GM13977 (cell line): ENCODE results near the gene CIRBP.
A peak's percentile ranks its signal among the peaks of the same experiment; 100 is the strongest.

Experiments used
- DNase-seq: peaks from one replicate; pipeline ENCODE4 v3.0.0; 2012; ENCODE audit warnings: low spot score
- in situ Hi-C: fragments of 300-500 bp; cut with MboI; formaldehyde crosslinking; loops from one replicate; pipeline ENCODE4 v1.12.0; 2022; ENCODE audit warnings: low sequenced_read_pairs, low pct_unique_long_range_greater_than_20kb, mixed read lengths, inconsistent platforms; ENCODE audit not compliant: unreplicated experiment
- TF ChIP-seq, protein P1 (sequence below): IDR thresholded peaks from 2 replicates; pipeline ENCODE4 v1.5.1; 2012; ENCODE audit warnings: mild to moderate bottlenecking, control low read depth; ENCODE audit not compliant: insufficient read depth; ENCODE audit errors: extremely low read depth, missing control alignments

CIRBP gene

DNA sequence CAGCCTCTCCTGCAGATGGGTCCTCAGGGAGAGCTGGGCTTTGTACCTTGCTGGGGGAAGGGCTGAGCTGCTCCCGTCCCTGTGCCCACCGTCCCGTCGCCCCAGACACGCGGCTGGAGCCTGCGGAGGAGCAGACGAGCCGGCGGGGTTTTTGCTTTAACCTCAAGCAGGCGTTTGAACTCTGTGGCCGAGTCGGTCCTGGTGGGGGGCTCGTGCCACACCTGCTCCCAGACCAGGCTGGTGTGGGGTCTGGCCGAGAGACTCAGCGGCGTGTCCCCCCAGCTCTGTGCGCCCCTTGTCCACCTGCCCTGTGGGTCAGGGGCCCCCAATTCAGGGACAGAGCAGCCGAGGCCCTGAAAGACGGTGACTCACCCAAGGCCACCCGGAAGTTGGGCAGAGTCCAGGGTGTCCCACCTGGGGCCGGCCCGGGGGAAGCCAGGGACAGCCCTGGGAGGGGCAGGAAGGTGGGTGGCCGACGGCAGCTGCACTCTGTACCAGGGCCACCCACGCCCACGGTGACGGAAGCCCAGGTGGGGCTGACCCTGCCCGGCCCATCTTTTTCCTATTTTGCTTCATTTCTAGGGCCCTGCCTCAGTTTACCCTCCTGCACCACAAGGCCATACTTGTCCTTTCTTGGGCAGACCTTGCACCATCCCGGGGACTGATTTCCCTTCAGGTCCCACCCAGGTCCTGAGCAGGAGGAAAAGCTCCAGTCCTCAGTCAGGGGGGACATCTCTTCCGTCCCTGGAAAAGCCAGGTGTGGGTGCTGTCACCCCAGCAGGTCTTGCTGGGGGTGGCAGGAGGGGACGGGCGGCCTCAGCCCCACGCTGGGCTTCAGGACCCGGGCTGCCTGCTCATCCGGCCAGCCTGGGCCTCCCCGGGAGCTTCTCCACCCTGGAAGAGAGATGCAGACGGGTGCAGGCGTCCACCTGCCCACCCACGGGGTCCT, 21.8 kb downstream of the CIRBP start:
- no peak for DNase-seq
- TF ChIP-seq, protein P1, sequence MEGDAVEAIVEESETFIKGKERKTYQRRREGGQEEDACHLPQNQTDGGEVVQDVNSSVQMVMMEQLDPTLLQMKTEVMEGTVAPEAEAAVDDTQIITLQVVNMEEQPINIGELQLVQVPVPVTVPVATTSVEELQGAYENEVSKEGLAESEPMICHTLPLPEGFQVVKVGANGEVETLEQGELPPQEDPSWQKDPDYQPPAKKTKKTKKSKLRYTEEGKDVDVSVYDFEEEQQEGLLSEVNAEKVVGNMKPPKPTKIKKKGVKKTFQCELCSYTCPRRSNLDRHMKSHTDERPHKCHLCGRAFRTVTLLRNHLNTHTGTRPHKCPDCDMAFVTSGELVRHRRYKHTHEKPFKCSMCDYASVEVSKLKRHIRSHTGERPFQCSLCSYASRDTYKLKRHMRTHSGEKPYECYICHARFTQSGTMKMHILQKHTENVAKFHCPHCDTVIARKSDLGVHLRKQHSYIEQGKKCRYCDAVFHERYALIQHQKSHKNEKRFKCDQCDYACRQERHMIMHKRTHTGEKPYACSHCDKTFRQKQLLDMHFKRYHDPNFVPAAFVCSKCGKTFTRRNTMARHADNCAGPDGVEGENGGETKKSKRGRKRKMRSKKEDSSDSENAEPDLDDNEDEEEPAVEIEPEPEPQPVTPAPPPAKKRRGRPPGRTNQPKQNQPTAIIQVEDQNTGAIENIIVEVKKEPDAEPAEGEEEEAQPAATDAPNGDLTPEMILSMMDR, result no peak
- in situ Hi-C loops, result loop anchor here (25.0 kb wide), 1 partner anchor 96 kb away; the partner anchor contains the start of gene NDUFS7

DNA sequence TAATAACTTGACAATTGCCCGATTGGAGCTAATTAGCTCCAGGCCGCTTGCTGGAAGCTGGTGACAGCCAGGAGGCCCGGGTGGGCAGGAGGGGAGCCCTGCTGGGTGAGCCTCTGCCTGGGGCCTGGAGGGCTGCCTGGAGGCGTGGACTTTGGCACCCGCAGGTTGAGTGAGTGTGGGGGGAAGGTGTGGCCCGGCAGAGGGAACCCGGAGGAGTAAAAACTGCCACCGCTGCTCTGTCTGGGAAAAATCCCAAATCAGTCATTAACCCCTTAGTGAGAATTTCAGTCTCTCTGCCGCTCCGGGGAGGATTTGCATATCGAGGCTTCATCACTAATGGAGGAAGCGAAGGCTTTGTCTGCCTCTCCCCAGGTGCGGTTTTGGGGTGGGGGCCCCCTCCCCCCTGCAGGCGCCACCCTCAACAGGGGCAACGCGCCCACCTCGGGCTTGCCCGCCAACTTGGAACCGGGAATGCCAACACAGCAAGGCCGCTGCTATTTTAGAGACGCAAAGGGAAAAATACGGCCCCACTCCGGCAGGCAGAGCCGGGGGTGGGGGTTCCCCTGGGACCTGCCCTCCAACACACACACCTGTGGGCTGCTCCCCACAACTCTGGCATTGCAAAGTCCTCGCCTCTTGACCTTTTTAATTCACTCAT, 22.8 kb downstream of the CIRBP start:
- TF ChIP-seq, protein P1, result no peak
- in situ Hi-C loops, result loop anchor here (25.0 kb wide), 1 partner anchor 95 kb away; the partner anchor contains the start of gene NDUFS7
- DNase-seq, result peak; percentile 82

DNA sequence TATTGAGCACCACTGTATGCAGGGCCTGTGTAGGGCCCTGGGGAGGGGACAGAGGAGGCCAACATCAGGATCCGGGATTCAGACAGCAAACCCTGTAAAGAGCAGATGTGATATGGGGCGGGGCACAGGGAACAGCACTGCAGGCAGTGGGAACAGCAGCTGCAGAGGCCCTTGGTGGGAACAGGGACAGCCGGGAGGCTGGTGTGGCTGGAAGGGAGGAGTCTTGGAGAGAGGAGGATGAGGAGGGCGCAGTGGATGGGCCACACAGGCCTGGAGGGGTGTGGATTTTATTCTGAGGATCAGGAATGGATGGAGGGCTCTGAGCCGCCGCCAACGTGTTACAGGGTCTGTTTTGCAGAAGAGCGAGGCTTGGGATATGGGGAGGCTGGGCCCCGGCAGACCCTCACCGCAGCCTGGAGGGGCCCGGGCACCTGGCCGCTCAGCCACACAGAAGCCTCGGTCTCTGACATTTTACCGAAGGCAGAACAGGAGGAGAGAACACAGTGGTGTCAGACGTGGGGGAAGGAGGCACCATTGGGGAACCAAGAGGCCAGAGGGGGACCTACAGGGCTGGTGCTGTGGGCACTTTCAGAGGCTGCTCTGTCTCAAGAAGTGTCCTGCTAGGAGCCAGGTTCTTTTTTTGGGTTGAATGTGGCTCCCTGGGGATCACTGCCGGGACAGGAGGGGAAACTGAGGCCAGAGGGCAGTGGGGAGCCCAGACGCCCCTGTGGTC, 23.5 kb downstream of the CIRBP start:
- in situ Hi-C loops, result loop anchor here (25.0 kb wide), 1 partner anchor 95 kb away; the partner anchor contains the start of gene NDUFS7
- TF ChIP-seq, protein P1, result no peak
- peak; percentile 60 for DNase-seq

DNA sequence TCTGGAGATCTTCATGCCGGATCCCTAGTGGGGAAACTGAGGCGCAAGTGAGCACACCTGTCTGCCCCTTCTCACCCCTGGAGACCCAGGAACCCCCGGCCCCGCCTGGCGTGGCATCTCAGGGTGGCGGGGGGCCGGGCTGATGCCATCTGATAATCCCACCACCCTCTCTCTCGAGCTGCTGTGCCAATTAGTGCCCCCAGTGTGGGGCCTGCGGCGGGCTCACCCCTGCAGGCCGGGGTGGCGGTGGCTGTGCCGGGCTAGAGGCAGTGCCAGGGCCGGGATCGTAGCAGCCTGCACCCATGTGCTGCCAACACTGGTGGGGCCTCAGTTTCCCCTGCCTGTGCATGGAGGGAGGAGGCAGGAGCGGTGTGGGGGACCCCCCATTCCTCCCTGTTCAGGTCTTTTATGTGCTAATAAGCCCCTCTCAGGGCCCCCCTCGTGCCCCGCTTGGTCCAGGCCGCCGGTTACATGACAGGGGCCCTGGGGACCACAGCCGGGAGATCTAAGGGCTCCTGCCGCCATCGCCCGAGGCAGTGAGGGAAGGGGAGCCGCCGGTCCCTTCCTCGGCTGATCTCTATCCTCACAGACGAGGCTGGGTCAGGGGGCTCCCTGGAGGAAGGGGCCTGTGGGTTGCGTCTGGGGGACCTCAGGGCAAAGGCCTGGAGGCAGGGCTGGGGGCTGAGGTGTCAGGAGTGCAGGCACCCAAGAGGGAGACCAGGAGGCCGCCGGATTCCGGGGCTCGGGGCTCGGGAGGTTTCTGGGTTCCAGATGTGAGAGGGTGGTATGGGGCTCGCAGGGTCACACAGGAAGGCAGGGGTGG, 24.9 kb downstream of the CIRBP start:
- TF ChIP-seq, protein P1, result no peak
- in situ Hi-C loops, result loop anchor here (25.0 kb wide), 1 partner anchor 93 kb away; the partner anchor contains the start of gene NDUFS7
- no peak for DNase-seq

DNA sequence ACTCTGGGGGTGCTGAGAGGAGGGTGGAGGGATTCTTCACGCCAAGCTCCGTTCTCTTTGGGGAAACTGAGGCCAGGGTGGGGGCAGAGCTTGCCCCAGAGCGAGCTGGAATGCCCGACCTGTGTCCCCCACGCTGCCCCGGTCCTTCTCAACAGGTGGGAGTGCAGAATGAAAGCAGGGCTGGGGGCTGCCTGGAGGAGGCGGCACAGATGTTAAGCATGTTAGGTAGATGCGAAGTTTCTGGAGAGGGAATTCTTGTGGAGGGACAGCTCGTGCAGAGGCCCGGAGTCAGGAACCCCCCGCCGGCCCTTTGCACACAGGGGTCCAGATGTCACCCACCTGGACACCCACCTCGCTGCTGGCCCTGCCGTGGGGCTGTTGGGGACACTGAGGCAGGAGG, 25.6 kb downstream of the CIRBP start:
- TF ChIP-seq, protein P1, result no peak
- in situ Hi-C loops, result loop anchor here (25.0 kb wide), 1 partner anchor 93 kb away; the partner anchor contains the start of gene NDUFS7

More for the DNA sequence above, 25.6 kb downstream of the CIRBP start:
- DNase-seq, result no peak
